ENCODE data around the gene OR7G1.

OR7G1 gene

DNA sequence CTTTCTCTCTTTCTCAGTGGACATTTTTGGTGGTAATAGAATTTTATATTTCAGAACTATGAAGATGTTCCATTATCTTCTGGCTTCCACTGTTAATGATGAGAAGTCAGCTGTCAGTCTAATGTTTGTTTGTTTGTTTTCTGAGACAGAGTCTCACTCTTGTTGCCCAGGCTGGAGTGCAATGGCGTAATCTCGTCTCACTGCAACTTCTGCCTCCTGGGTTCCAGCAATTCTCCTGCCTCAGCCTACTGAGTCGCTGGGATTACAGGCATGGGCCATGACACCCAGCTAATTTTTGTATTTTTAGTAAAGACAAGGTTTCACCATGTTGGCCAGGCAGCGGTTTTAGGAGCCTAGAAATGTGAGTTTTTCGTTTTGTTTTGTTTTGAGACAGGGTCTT lies 29.4 kb upstream of the OR7G1 start:
- no peaks in the 10 kb centered on the region for H3K27me3 ChIP-seq
- peak overlapping the region; percentile 26; the same call in 1 of the 2 replicates for H3K4me3 ChIP-seq
- H4K20me1 ChIP-seq = peaks cover 61% of the 10 kb centered on the region
- peaks cover 80% of the 10 kb centered on the region for H3K9me3 ChIP-seq
- no peak overlapping the region for H3K27ac ChIP-seq
- H3K4me2 ChIP-seq = no peak overlapping the region
- no peak for TF ChIP-seq Cebpa-rat (IDR thresholded peaks at IDR 0.05)
- H3K4me1 ChIP-seq = peaks cover 14% of the 10 kb centered on the region
- no peak overlapping the region for H3K9ac ChIP-seq
- peaks cover 78% of the 10 kb centered on the region for H3K36me3 ChIP-seq

GRCh38 chr19:9140159-9140874 lies 24.8 kb upstream of the OR7G1 start, which contains the start of gene ZNF317:
Gene ZNF317 (plus strand): TSS chr19:9140397. CDS start chr19:9156017, 15,620 bp downstream.
- H3K9ac ChIP-seq = peak within 1 kb of the TSS; percentile 90
- peaks cover 25% of the 10 kb centered on the region for H3K4me1 ChIP-seq
- H3K36me3 ChIP-seq = peaks cover 32% of the 10 kb centered on the region
- H3K4me3 ChIP-seq = peak within 1 kb of the TSS; percentile 78
- H3K4me2 ChIP-seq = peak within 1 kb of the TSS; percentile 70
- peaks cover 34% of the 10 kb centered on the region for H3K9me3 ChIP-seq
- H3K27ac ChIP-seq = peak within 1 kb of the TSS; percentile 91
- TF ChIP-seq Cebpa-rat (IDR thresholded peaks at IDR 0.05) = no peak
- no peaks in the 10 kb centered on the region for H3K27me3 ChIP-seq
- peaks cover 24% of the 10 kb centered on the region; the same call in 1 of the 2 replicates for H4K20me1 ChIP-seq

DNA sequence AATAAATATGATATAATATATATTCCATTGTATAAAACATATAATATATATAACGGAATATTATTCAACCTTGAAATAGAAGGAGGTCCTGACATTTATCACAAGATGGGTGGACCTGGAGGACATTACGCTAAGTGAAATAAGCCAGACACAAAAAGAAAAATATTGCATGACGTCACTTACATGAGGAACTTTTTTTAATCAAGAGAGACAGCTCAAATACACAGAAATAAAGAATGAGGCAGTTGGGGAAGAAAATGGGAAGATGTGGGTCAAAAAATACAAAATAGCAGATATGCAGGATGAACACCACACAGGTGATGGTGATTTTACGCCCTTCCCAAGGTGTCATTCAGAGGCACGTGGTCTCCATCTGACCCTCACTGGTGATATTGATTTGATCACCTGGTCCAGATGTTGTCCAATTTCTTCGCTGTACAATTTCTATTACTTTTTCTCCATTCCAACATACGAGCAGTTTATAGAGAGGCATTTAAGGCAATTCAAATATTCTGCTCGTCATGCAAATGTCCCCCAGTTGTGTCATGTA lies 24.1 kb upstream of the OR7G1 start:
- TF ChIP-seq Cebpa-rat (IDR thresholded peaks at IDR 0.05) = no peak
- H3K27ac ChIP-seq = peak overlapping the region; percentile 91
- H3K4me3 ChIP-seq = peak overlapping the region; percentile 78

DNA sequence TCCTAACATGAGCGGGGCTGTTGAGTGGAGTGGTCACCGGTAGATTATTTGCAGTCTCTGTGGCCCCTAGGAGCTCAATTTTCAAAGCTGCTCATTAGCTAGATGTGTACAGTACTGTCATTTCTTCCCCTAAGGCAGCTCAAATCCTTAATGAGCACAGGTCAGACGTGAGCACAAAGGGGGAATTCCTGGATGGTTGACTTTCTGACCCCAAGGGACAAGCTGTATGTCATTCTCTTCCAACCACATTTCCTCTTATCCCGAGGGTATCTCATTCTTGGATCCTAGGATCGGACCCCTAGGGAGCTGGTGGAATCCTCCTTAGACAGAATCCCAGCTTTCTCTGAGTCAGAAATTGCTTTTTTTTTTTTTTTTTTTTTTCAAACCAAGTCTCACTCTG lies 16.9 kb upstream of the OR7G1 start:
- no peaks in the 10 kb centered on the region for H4K20me1 ChIP-seq
- H3K9ac ChIP-seq = no peak overlapping the region
- no peaks in the 10 kb centered on the region for H3K9me3 ChIP-seq
- H3K4me1 ChIP-seq = peaks cover 24% of the 10 kb centered on the region
- TF ChIP-seq Cebpa-rat (IDR thresholded peaks at IDR 0.05) = no peak
- H3K4me2 ChIP-seq = no peak overlapping the region
- H3K27me3 ChIP-seq = no peaks in the 10 kb centered on the region
- H3K36me3 ChIP-seq = no peaks in the 10 kb centered on the region
- H3K27ac ChIP-seq = no peak overlapping the region
- H3K4me3 ChIP-seq = no peak overlapping the region

More for the DNA sequence above, 24.1 kb upstream of the OR7G1 start:
- H3K27me3 ChIP-seq = no peaks in the 10 kb centered on the region
- H4K20me1 ChIP-seq = peaks cover 17% of the 10 kb centered on the region; the same call in 1 of the 2 replicates
- H3K9me3 ChIP-seq = peaks cover 27% of the 10 kb centered on the region
- H3K9ac ChIP-seq = peak overlapping the region; percentile 90
- peaks cover 26% of the 10 kb centered on the region for H3K36me3 ChIP-seq
- H3K4me2 ChIP-seq = peak overlapping the region; percentile 70
- H3K4me1 ChIP-seq = peaks cover 25% of the 10 kb centered on the region

DNA sequence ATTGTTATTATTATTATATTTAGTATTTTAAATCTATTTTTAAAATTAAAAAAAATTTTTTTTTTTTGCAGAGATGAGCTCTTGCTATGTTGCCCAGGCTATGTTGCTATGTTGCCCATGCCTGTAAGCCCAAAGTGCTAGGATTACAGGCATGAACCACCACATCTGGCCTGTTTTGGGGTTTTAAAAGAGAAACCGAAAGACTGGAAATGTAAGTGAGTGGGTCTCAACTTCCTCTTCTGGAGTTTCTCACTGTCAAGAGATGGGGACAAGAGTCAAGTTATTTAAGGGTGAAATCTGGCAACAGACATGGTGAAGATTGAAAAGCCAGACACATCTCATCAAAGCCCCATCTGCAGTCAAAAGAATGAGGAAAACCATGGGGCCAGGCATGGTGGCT lies 15.4 kb upstream of the OR7G1 start:
- H3K4me2 ChIP-seq = peak overlapping the region; percentile 34
- H3K4me1 ChIP-seq = peaks cover 19% of the 10 kb centered on the region
- H3K4me3 ChIP-seq = no peak overlapping the region
- no peaks in the 10 kb centered on the region for H3K9me3 ChIP-seq
- TF ChIP-seq Cebpa-rat (IDR thresholded peaks at IDR 0.05) = no peak
- H3K27me3 ChIP-seq = no peaks in the 10 kb centered on the region
- H4K20me1 ChIP-seq = no peaks in the 10 kb centered on the region
- H3K27ac ChIP-seq = peak overlapping the region; percentile 55
- no peaks in the 10 kb centered on the region for H3K36me3 ChIP-seq
- no peak overlapping the region for H3K9ac ChIP-seq

GRCh38 chr19:9128171-9128570 lies 12.6 kb upstream of the OR7G1 start:
- Histone ChIP-seq H3K27me3 (no peaks in the 10 kb centered on the region), H3K4me2 (no peak overlapping the region), H3K4me3 (no peak overlapping the region), H4K20me1 (no peaks in the 10 kb centered on the region), H3K36me3 (no peaks in the 10 kb centered on the region), H3K9me3 (no peaks in the 10 kb centered on the region), H3K4me1 (peaks cover 19% of the 10 kb centered on the region), H3K27ac (no peak overlapping the region), H3K9ac (no peak overlapping the region)
- no peak for TF ChIP-seq Cebpa-rat (IDR thresholded peaks at IDR 0.05)

- Histone ChIP-seq H3K4me2 (no peak within 1 kb of the TSS), H3K9ac (no peak within 1 kb of the TSS), H3K4me1 (peaks cover 19% of the 10 kb centered on the region), H3K36me3 (no peaks in the 10 kb centered on the region), H3K27me3 (no peaks in the 10 kb centered on the region), H3K27ac (no peak within 1 kb of the TSS), H3K4me3 (no peak within 1 kb of the TSS), H3K9me3 (no peaks in the 10 kb centered on the region), H4K20me1 (no peaks in the 10 kb centered on the region)
- TF ChIP-seq Cebpa-rat (IDR thresholded peaks at IDR 0.05) = no peak
These were observed 11.4 kb upstream of the OR7G1 start, which contains the start of gene OR7G3 for GRCh38 chr19:9126900-9127405. Gene OR7G3 (minus strand): TSS chr19:9126950. CDS start chr19:9126950, 0 bp downstream.

GRCh38 chr19:9116547-9116946 lies 984 bp upstream of the OR7G1 start:
- no peak overlapping the region for H3K27ac ChIP-seq
- no peaks in the 10 kb centered on the region for H3K9me3 ChIP-seq
- H3K27me3 ChIP-seq = no peaks in the 10 kb centered on the region
- H3K4me2 ChIP-seq = no peak overlapping the region
- no peak overlapping the region for H3K9ac ChIP-seq
- H4K20me1 ChIP-seq = no peaks in the 10 kb centered on the region
- TF ChIP-seq Cebpa-rat (IDR thresholded peaks at IDR 0.05) = no peak
- no peaks in the 10 kb centered on the region for H3K4me1 ChIP-seq
- no peaks in the 10 kb centered on the region for H3K36me3 ChIP-seq
- H3K4me3 ChIP-seq = no peak overlapping the region

GRCh38 chr19:9109959-9110358 lies 5.6 kb downstream of the OR7G1 start:
- no peak overlapping the region for H3K9ac ChIP-seq
- H3K4me2 ChIP-seq = no peak overlapping the region
- H3K9me3 ChIP-seq = no peaks in the 10 kb centered on the region

GRCh38 chr19:9107375-9107774 lies 8.2 kb downstream of the OR7G1 start, which contains the start of gene OR7G2:
Gene OR7G2 (minus strand): TSS chr19:9107475. CDS start chr19:9103243, 4,232 bp downstream.
- no peak for TF ChIP-seq Cebpa-rat (IDR thresholded peaks at IDR 0.05)
- Histone ChIP-seq H3K9me3 (no peaks in the 10 kb centered on the region), H3K4me2 (no peak within 1 kb of the TSS), H3K9ac (no peak within 1 kb of the TSS), H4K20me1 (no peaks in the 10 kb centered on the region), H3K36me3 (no peaks in the 10 kb centered on the region), H3K27me3 (no peaks in the 10 kb centered on the region), H3K27ac (no peak within 1 kb of the TSS), H3K4me1 (no peaks in the 10 kb centered on the region), H3K4me3 (no peak within 1 kb of the TSS)

More at GRCh38 chr19:9109959-9110358, 5.6 kb downstream of the OR7G1 start:
- H3K27ac ChIP-seq = no peak overlapping the region
- no peaks in the 10 kb centered on the region for H3K4me1 ChIP-seq
- no peak for TF ChIP-seq Cebpa-rat (IDR thresholded peaks at IDR 0.05)
- no peak overlapping the region for H3K4me3 ChIP-seq
- H3K36me3 ChIP-seq = no peaks in the 10 kb centered on the region
- H3K27me3 ChIP-seq = no peaks in the 10 kb centered on the region
- H4K20me1 ChIP-seq = no peaks in the 10 kb centered on the region

All from BLaER1 (cell line).